ENCODE data around the gene PATZ1. TPM values are rescaled to one million over a fixed set of nuclear protein-coding genes. Genes with fewer than 3 reads are reported as not detected.

PATZ1 gene
- total RNA-seq, 2 donors from 2014 or later, result 9.2 to 15.5 TPM

DNA sequence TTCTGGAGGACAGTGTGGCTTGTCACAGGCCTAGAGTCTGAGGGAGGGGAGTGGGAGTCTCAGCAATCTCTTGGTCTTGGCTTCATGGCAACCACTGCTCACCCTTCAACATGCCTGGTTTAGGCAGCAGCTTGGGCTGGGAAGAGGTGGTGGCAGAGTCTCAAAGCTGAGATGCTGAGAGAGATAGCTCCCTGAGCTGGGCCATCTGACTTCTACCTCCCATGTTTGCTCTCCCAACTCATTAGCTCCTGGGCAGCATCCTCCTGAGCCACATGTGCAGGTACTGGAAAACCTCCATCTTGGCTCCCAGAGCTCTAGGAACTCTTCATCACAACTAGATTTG lies 66.8 kb downstream of the PATZ1 start:
- H3K4me3 ChIP-seq, result no peak overlapping the region
- TF ChIP-seq, protein P1, sequence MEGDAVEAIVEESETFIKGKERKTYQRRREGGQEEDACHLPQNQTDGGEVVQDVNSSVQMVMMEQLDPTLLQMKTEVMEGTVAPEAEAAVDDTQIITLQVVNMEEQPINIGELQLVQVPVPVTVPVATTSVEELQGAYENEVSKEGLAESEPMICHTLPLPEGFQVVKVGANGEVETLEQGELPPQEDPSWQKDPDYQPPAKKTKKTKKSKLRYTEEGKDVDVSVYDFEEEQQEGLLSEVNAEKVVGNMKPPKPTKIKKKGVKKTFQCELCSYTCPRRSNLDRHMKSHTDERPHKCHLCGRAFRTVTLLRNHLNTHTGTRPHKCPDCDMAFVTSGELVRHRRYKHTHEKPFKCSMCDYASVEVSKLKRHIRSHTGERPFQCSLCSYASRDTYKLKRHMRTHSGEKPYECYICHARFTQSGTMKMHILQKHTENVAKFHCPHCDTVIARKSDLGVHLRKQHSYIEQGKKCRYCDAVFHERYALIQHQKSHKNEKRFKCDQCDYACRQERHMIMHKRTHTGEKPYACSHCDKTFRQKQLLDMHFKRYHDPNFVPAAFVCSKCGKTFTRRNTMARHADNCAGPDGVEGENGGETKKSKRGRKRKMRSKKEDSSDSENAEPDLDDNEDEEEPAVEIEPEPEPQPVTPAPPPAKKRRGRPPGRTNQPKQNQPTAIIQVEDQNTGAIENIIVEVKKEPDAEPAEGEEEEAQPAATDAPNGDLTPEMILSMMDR (IDR thresholded peaks at IDR 0.05), result no peak
- no peaks in the 10 kb centered on the region for H3K9me3 ChIP-seq
- no peaks in the 10 kb centered on the region for H3K4me1 ChIP-seq
- DNase-seq (ENCODE audit: low spot score), result no peak
- H3K36me3 ChIP-seq, result peaks cover 68% of the 10 kb centered on the region
- no peak overlapping the region for H3K27ac ChIP-seq
- no peaks in the 10 kb centered on the region for H3K27me3 ChIP-seq

DNA sequence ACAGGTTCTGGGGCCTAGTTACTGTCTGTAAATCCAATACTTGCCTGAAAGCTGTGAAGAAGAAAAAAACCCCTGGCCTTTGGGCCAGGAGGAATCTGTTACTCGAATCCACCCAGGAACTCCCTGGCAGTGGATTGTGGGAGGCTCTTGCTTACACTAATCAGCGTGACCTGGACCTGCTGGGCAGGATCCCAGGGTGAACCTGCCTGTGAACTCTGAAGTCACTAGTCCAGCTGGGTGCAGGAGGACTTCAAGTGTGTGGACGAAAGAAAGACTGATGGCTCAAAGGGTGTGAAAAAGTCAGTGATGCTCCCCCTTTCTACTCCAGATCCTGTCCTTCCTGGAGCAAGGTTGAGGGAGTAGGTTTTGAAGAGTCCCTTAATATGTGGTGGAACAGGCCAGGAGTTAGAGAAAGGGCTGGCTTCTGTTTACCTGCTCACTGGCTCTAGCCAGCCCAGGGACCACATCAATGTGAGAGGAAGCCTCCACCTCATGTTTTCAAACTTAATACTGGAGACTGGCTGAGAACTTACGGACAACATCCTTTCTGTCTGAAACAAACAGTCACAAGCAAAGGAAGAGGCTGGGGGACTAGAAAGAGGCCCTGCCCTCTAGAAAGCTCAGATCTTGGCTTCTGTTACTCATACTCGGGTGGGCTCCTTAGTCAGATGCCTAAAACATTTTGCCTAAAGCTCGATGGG lies 67.4 kb downstream of the PATZ1 start:
- Histone ChIP-seq H3K4me1 (no peaks in the 10 kb centered on the region), H3K27me3 (no peaks in the 10 kb centered on the region), H3K4me3 (no peak overlapping the region), H3K36me3 (peaks cover 66% of the 10 kb centered on the region), H3K9me3 (no peaks in the 10 kb centered on the region), H3K27ac (no peak overlapping the region)
- DNase-seq (ENCODE audit: low spot score), result no peak
- TF ChIP-seq, protein P1 (IDR thresholded peaks at IDR 0.05), result no peak

DNA sequence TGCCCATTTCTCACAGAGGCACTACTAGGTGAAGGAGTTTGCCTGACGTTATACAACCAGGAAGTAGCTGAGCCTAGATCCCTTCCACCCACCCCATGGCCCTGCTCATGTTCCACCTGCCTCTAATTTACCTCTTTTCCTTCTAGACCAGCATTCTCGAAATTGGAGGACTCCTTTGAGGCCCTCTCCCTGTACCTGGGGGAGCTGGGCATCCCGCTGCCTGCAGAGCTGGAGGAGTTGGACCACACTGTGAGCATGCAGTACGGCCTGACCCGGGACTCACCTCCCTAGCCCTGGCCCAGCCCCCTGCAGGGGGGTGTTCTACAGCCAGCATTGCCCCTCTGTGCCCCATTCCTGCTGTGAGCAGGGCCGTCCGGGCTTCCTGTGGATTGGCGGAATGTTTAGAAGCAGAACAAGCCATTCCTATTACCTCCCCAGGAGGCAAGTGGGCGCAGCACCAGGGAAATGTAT lies 68.0 kb downstream of the PATZ1 start:
- Histone ChIP-seq H3K4me3 (no peak overlapping the region), H3K27ac (no peak overlapping the region), H3K4me1 (no peaks in the 10 kb centered on the region), H3K9me3 (no peaks in the 10 kb centered on the region), H3K27me3 (no peaks in the 10 kb centered on the region), H3K36me3 (peaks cover 63% of the 10 kb centered on the region)
- no peak for DNase-seq (ENCODE audit: low spot score)
- TF ChIP-seq, protein P1 (IDR thresholded peaks at IDR 0.05), result no peak

DNA sequence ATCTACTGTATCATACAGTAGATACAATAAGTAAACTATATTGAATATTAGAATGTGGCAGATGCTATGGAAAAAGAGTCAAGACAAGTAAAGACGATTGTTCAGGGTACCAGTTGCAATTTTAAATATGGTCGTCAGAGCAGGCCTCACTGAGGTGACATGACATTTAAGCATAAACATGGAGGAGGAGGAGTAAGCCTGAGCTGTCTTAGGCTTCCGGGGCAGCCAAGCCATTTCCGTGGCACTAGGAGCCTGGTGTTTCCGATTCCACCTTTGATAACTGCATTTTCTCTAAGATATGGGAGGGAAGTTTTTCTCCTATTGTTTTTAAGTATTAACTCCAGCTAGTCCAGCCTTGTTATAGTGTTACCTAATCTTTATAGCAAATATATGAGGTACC lies 68.4 kb downstream of the PATZ1 start:
- Histone ChIP-seq H3K4me1 (peaks cover 0 to under 1% of the 10 kb centered on the region in 2 donors), H3K4me3 (no peak overlapping the region), H3K27me3 (no peaks in the 10 kb centered on the region), H3K27ac (no peak overlapping the region), H3K9me3 (no peaks in the 10 kb centered on the region), H3K36me3 (peaks cover 60% of the 10 kb centered on the region)
- DNase-seq (ENCODE audit: low spot score), result no peak
- TF ChIP-seq, protein P1 (IDR thresholded peaks at IDR 0.05), result no peak

DNA sequence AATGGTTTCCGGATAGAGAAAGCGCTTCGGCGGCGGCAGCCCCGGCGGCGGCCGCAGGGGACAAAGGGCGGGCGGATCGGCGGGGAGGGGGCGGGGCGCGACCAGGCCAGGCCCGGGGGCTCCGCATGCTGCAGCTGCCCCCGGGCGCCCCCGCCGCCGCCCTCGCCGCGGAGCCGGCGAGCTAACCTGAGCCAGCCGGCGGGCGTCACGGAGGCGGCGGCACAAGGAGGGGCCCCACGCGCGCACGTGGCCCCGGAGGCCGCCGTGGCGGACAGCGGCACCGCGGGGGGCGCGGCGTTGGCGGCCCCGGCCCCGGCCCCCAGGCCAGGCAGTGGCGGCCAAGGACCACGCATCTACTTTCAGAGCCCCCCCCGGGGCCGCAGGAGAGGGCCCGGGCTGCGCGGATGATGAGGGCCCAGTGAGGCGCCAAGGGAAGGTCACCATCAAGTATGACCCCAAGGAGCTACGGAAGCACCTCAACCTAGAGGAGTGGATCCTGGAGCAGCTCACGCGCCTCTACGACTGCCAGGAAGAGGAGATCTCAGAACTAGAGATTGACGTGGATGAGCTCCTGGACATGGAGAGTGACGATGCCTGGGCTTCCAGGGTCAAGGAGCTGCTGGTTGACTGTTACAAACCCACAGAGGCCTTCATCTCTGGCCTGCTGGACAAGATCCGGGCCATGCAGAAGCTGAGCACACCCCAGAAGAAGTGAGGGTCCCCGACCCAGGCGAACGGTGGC lies 69.5 kb downstream of the PATZ1 start:
- Histone ChIP-seq H3K4me3 (no peak overlapping the region), H3K27me3 (no peaks in the 10 kb centered on the region), H3K36me3 (peaks cover 48% of the 10 kb centered on the region), H3K27ac (no peak overlapping the region), H3K4me1 (peaks cover 0 to 5% of the 10 kb centered on the region in 2 donors), H3K9me3 (no peaks in the 10 kb centered on the region)
- DNase-seq (ENCODE audit: low spot score), result no peak
- TF ChIP-seq, protein P1 (IDR thresholded peaks at IDR 0.05), result no peak

Other genes with a start within 250 kb of the PATZ1 start
- gene SELENOM, start 238.8 kb downstream of the PATZ1 start, total RNA-seq, result 100 to 1,000 TPM; 133 to 358 TPM
- 10 to 100 TPM; 17.6 to 26.3 TPM for gene INPP5J, start 223.4 kb downstream of the PATZ1 start, total RNA-seq
- not detected for gene PLA2G3, start 205.8 kb downstream of the PATZ1 start, total RNA-seq
- 10 to 100 TPM; 17.6 to 26.8 TPM for gene RNF185, start 186.2 kb downstream of the PATZ1 start, total RNA-seq
- 1 to 10 TPM; 7.5 to 9.8 TPM for gene LIMK2, start 134.0 kb downstream of the PATZ1 start, total RNA-seq
- 10 to 100 TPM; 14.6 to 17.6 TPM for gene PIK3IP1, start 53.9 kb downstream of the PATZ1 start, total RNA-seq
- gene DRG1, start 53.3 kb upstream of the PATZ1 start, total RNA-seq, result 10 to 100 TPM; 63.6 to 95.7 TPM
- 10 to 100 TPM in 1 of 2 donors, 1 to 10 TPM in 1; 9.0 to 14.6 TPM for gene EIF4ENIF1, start 143.5 kb upstream of the PATZ1 start, total RNA-seq
- 1 to 10 TPM; 6.5 to 6.8 TPM for gene SFI1, start 150.2 kb upstream of the PATZ1 start, total RNA-seq

Measured in right atrium auricular region (tissue), 2 donors.